GM19468 (cell line): ENCODE measurements around the gene U2AF1L4.
"Not testable (repeated sequence)": the region's sequence is repeated elsewhere in the genome, so short reads cannot be mapped to it uniquely, and the experiment has no call there.

Experiments used
- ATAC-seq: cut with Tn5 transposase; IDR thresholded peaks from one replicate; pipeline ENCODE4 v1.9.1; 2021; ENCODE audit warnings: mild to moderate bottlenecking, moderate library complexity, moderate number of reproducible peaks; ENCODE audit not compliant: unreplicated experiment; ENCODE audit errors: extremely low read depth

Gene U2AF1L4

GRCh38 chr19:35781650-35782049 lies 36.4 kb upstream of the U2AF1L4 start:
- ATAC-seq: no peak

DNA sequence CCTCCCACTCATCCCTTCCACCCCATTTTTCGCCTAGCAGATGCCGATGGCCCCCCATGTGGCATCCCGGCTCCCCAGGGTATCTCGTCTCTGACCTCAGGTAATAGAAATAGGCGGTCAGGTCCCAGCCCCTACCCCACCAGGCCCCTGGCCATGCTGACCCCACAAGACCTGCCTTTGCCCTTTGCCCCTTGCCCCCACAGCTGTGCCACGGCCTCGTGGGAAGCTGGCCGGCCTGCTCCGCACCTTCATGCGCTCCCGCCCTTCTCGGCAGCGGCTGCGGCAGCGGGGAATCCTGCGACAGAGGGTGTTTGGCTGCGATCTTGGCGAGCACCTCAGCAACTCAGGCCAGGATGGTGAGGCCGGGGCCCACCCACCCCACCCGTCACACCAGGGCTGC lies 35.5 kb upstream of the U2AF1L4 start:
- no peak for ATAC-seq

DNA sequence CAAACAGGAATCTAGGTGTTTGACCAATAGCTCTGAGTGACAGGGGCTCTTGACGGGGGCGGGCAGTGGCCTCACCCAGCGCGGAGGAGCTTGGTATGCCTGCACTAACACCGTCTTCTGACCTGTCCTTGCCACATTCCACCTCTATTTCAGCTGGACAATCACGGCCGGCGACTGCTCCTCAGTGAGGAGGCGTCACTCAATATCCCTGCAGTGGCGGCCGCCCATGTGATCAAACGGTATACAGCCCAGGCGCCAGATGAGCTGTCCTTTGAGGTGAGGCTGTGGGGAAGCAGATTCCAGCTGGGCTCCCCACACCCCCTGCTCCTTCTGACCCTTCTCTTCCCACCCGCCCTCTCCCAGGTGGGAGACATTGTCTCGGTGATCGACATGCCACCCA lies 34.8 kb upstream of the U2AF1L4 start:
- ATAC-seq: no peak

- ATAC-seq: no peak
Observed at GRCh38 chr19:35779033-35779432, 33.8 kb upstream of the U2AF1L4 start.

DNA sequence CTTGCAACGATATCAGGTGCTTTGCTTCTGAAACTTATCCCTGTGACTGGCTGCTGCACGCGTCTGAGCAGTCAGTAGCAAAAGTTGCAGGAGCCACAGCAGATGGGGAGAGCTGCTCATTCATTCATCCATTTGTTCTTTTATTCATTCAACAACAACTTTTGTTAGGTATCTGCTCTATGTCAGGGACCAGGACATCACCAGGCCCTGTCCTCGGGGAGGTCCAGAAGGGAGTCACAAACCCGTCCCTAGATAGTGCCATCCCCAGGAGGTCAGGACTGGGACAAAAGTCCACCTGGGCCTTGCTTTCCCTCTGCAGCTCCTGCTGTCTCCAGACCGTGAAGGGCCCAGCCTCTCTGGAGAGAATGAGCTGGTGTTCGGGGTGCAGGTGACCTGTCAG lies 32.7 kb upstream of the U2AF1L4 start:
- no peak for ATAC-seq

DNA sequence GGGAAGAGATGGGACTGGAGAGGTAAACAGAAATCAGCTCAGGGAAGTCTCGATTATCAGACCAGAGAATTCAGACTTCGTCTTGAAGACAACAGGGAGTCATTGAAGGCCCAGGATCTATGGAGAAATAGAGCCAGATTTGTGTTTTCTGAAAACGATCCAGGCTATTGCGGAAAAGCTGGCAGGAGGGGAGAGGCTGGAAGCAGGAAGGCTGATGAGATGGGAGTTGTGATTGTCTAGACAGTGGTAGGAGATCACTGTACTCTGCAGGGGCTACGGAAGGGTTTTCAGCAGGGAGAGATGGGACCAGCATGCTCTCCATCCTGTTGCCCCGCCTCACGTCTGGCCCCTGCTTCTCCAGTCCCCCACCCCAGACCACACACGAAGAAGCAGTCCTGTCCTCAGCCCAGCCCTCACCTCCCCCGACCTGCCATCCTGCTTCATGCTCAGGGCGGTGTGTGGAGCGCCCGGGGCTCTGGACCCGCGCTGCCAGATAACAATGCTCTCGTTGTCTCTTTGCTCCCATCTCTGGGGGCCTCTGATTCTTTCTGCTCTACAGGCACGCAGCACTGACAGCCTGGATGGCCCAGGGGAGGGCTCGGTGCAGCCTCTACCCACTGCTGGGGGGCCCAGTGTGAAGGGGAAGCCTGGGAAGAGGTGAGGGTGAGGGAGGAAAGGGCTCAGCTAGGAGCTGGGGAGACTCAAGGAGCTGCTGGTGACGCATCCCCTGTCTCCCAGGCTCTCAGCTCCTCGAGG lies 32.0 kb upstream of the U2AF1L4 start:
- no peak for ATAC-seq

DNA sequence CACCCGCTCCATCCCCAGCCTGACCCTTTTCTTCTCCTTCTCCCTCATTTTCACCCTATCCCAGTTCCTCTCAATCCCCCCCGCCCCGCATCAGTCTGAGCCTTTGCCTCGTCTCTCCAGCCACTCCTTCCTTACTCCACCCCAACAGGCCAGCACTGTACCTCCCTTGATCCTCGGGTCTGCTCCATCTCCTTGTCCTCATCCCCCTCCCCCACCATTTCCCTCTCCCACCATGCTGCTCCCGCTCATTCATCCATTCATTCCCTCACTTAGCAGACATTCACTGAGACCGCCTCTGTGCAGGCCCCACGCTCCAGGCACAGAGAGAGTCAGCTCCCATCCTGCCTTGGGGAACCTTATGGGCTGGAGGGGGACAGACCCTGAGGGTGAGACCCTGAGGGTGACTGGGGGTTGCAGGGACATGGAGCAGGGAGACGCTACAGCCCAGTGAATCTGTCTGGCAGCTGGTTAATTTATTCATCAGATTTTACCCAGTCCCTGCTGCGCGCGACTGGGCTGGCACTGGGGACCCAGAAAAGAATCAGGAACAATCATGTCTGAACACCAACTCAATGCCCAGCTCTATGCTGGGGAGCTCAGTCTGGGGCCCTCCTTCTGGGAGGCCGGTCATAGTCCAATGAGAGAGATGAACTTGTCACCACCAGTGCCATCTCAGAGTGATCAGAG lies 31.0 kb upstream of the U2AF1L4 start:
- ATAC-seq: no peak

DNA sequence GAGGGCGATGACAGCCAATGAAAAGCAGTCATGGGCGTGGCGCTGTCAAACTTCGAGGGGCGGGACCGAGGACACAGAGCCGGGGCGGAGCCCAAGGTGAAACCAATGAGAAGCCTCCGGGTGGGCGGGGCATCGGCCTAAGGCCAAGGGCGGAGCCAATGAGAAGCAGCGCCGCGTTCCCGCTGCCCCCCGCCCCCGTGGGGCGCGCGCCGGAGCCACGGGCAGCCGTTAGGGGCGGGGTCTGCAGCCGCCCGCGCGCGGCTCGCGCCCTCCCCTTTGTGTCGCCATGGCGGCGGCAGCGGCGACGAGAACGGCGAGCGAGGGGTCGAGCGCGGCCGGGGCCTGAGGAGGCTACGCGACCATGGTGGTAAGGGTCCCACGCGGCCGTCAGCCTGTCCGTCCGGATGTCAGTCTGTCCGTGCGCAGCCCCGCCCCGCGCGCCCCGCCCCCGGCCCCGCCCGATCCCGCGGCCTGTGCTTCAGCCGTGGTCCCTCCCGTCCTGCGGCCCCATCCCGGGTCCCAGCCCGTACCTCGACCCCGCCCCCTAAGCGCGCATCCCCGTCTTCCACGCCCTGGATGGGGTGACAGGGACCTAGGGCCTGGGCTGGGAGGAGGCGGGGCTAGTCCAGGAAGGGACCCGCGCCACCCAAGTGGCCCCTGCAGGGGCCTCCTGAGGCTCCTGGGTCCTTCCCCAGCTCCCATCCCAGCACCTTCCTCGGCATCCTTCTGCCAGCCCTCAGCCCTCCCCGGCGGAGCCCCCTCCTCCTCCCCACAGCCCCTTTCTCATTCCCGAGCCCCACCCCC lies 30.3 kb upstream of the U2AF1L4 start, which contains the start of gene ARHGAP33:
TSS of gene ARHGAP33 (plus strand) at position 267 of the 804 bp plus-strand sequence. CDS start at position 362, 95 bp downstream.
- ATAC-seq: peak; percentile 91

DNA sequence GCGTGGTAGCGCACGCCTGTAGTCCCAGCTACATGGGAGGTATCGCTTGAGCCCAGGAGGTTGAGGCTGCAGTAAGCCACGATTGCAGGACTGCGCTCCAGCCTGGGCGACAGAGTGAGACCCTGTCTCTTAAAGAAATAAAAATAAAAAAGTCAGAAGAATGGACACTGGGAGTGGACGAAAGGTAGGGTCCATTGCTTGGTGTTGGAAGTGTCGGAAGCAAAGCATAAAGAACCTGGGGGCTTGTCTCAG lies 29.8 kb upstream of the U2AF1L4 start:
- no peak for ATAC-seq

DNA sequence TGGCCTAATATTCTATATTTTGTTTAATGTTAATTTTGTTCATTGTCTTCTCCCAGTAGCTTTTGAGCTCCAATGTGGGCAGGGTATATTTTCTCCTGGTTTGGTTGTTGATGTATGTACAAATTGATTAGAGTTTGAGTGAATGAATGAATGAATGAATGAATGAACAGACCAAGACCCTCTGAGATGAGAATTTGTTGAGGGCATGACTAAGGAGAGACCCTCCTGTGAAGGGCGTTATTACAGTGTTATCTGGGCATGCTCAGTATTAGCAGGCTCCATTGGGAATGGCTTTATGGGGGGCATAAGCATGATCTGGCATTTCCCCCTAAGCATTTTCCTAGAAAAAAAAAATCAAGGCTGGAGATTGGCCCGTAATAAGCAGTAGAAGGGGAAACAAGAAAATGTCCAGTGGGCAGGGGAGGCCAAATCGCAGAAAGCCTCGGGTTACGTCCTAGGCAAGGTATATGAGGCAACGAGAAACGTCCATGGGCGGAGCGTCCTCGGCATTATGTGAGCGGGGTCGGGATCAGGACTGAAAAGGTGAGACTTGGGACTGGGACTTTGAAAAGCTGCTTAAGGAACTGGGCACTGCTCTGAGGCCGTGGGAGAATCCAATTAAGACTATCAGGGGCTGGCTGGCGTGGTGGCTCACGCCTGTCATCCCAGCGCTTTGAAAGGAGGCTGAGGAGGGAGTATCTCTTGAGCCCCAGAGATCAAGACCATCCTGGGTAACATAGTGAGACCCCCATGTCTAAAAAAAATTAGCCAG lies 29.2 kb upstream of the U2AF1L4 start:
- ATAC-seq: no peak

DNA sequence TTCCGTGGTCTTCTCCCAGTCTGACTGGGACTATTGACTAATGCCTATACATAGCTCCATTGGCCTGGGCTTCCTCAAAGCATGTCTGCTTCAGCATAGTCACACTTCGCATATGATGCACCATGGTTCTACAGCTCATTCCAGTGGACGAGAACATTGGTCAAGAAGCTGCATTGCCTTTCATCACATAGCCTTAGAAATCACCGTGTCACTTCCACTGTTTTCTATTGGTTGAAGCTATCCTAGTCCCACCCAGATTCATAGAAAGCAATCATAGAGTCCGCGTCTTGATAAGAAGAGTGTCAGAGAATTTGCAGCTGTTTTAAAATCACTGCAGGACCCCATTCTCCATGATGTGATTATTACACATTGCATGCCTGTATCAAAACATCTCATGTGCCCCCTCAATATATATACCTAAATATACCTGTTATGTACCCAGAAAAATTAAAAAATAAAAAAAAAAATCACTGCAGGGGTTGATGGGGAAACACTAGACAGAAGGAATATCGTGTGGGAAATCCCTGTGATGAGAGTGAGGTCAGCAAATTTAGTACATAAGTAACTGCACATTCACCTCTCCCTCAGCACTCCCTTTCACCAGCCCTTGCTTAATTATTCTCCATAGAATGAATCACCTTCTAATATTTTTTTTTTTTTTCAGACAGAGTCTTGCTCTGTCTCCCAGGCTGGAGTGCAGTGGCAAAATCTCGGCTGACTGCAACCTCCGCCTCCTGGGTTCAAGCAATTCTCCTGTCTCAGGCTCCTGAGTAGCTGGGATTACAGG lies 28.0 kb upstream of the U2AF1L4 start:
- ATAC-seq: no peak

GRCh38 chr19:35772362-35772761 lies 27.1 kb upstream of the U2AF1L4 start:
- not testable (repeated sequence) for ATAC-seq

DNA sequence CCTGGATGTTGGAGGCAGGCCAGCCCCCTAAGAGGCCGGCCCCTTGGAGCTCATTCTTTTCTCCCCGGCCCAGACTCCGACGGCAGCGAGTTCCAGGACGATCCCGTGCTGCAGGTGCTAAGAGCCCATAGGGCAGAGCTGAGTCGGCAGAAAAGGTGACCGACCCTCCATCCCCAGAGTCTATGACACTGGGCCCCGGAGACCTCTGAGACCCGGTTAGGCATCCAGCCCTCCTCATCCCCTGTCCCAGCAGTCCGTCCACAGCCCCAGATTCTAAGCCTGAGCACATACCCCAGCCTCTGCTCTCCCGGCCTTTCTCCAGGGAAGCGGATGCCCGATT lies 22.8 kb upstream of the U2AF1L4 start:
- ATAC-seq: no peak

DNA sequence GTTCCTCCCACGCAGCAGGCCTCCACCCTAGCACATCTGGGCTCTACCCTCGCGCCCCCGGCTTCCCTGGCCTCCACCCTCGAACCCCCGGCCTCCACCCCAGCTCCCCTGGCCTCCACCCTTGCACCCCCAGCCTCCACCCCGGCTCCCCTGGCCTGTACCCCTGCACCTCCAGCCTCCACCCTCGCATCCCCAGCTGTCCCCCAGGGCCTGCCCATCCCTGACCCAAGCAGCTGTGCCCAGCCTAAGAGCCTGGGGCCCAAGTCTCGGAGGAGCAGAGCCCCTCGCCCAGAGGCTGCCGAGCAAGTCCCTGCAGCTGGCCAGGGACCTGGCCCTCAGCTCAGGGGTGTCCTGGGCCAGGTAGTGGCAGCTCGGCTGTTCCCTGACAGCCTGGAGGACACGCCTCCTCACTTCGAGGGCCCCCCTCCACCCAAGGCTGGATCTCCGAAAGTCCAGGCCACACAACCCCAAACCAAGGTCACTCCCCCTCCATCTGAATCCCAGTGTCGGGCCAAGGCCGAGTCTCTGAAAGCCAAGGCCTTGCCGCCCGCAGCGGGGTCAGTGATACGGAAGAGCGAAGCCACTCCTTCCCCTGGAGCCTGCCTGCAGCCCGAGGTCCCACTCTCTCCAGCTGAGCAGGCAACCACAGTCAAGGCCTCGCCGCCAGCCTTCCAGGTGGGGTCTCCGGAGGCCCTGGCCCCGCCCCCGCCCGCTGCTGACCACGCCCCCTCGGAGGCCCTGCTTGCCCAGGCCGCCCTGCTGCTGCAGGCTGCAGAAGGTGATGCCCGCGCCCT lies 22.3 kb upstream of the U2AF1L4 start:
- ATAC-seq: no peak

DNA sequence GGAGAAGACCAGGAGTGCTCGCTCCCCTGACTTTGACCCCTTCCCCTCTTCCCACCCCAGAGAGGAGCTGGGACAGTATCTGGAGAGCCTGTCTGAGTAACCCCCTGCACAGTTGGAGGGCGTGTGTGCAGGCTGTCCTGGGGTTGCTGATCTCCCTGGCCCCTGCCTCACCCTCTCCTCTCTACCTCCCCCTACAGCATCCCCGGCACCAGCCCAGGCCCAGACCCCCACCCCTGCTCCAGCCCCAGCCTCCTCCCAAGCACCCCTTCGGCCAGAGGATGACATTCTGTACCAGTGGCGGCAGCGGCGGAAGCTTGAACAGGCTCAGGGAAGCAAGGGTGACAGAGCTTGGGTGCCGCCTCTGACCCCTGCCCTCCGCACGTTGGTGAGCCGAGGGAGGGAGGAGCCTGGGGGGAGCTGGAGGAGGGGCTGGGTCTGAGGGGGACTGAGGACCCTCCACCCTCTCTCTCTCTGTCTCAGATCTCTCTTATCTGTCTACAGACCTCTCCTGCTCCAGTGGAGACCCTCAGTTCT lies 21.4 kb upstream of the U2AF1L4 start:
- no peak for ATAC-seq

GRCh38 chr19:35764432-35765315 lies 19.5 kb upstream of the U2AF1L4 start:
- ATAC-seq: no peak

GRCh38 chr19:35760711-35761349 lies 15.6 kb upstream of the U2AF1L4 start:
- no peak for ATAC-seq
